Measurements from ENCODE around the gene FGFR4.

FGFR4 gene

GRCh38 chr5:177084175-177084574, 2.5 kb upstream of the FGFR4 start:
- Histone ChIP-seq H3K9me3 (ENCODE audit: insufficient read depth, low read length, severe bottlenecking) (no peaks in the 10 kb centered on the region), H3K27me3 (ENCODE audit: insufficient read depth, low read length, poor library complexity) (no peaks in the 10 kb centered on the region), H3K4me3 (ENCODE audit: low read depth in 1 of 2, low read length in 2 of 2) (no peak overlapping the region), H3K9ac (ENCODE audit: low read depth, low read length) (no peak overlapping the region), H3K79me2 (ENCODE audit: insufficient read depth, low read length) (no peaks in the 10 kb centered on the region), H3K27ac (ENCODE audit: low read length) (no peak overlapping the region), H2AFZ (ENCODE audit: low read depth, low read length) (no peak overlapping the region), H3K36me3 (ENCODE audit: insufficient read depth, low read length) (no peaks in the 10 kb centered on the region), H3K4me2 (ENCODE audit: insufficient read depth, low read length) (no peak overlapping the region), H3K4me1 (ENCODE audit: insufficient read depth, low read length) (no peaks in the 10 kb centered on the region), H4K20me1 (ENCODE audit: insufficient read depth, low read length) (no peaks in the 10 kb centered on the region)
- no peak for ATAC-seq (ENCODE audit: insufficient read depth, low read depth)
- TF ChIP-seq EZH2 (IDR thresholded peaks at IDR 0.05; ENCODE audit: borderline replicate concordance, low read depth, low read length, severe bottlenecking) = no peak
- TF ChIP-seq, protein P1, sequence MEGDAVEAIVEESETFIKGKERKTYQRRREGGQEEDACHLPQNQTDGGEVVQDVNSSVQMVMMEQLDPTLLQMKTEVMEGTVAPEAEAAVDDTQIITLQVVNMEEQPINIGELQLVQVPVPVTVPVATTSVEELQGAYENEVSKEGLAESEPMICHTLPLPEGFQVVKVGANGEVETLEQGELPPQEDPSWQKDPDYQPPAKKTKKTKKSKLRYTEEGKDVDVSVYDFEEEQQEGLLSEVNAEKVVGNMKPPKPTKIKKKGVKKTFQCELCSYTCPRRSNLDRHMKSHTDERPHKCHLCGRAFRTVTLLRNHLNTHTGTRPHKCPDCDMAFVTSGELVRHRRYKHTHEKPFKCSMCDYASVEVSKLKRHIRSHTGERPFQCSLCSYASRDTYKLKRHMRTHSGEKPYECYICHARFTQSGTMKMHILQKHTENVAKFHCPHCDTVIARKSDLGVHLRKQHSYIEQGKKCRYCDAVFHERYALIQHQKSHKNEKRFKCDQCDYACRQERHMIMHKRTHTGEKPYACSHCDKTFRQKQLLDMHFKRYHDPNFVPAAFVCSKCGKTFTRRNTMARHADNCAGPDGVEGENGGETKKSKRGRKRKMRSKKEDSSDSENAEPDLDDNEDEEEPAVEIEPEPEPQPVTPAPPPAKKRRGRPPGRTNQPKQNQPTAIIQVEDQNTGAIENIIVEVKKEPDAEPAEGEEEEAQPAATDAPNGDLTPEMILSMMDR (IDR thresholded peaks at IDR 0.05; ENCODE audit: borderline replicate concordance, extremely low read depth, low read length, poor library complexity, severe bottlenecking) = no peak
- no peak for DNase-seq

DNA sequence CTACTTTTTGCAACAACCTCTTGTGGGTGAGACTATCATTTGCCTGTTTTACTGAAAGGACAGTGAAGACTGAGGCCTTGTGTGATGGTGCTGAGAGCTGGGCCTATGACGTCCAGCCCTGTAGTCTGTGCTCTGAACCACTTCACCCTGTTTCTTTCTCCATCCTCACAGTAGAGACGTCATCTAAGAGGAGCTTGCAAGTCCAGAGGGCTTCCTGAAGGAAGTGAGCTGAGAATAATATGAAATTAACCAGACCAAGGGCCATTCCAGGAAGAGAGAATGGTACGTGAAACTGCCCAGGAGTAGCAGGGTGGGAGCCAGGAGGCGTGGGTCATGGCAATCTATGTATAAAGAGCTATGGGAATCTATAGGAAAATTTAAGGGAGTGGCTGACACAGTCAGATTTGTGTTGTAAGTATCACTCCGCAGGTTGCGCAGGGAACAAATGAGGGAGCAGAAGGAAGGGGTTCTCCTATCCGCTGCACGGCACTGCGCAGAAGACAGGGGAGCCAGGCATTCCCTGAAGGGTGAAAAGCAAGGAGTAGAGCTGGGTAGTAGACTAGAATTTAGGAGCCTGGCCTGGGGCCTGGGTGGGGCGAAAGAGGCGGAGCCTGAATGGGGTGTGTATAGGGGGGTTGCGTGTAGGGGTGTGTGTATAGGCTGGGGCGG, 596 bp upstream of the FGFR4 start:
- H3K36me3 ChIP-seq (ENCODE audit: insufficient read depth, low read length) = no peaks in the 10 kb centered on the region
- no peaks in the 10 kb centered on the region for H3K27me3 ChIP-seq (ENCODE audit: insufficient read depth, low read length, poor library complexity)
- H2AFZ ChIP-seq (ENCODE audit: low read depth, low read length) = no peak overlapping the region
- no peaks in the 10 kb centered on the region for H3K9me3 ChIP-seq (ENCODE audit: insufficient read depth, low read length, severe bottlenecking)
- no peak; the same call in 2 of the 3 replicates for ATAC-seq (ENCODE audit: insufficient read depth, low read depth)
- no peak for DNase-seq
- no peaks in the 10 kb centered on the region for H3K4me1 ChIP-seq (ENCODE audit: insufficient read depth, low read length)
- no peak overlapping the region for H3K4me2 ChIP-seq (ENCODE audit: insufficient read depth, low read length)
- no peak overlapping the region for H3K9ac ChIP-seq (ENCODE audit: low read depth, low read length)
- H3K4me3 ChIP-seq (ENCODE audit: low read depth in 1 of 2, low read length in 2 of 2) = no peak overlapping the region
- H3K27ac ChIP-seq (ENCODE audit: low read length) = no peak overlapping the region
- TF ChIP-seq, protein P1 (IDR thresholded peaks at IDR 0.05; ENCODE audit: borderline replicate concordance, extremely low read depth, low read length, poor library complexity, severe bottlenecking) = no peak
- TF ChIP-seq EZH2 (IDR thresholded peaks at IDR 0.05; ENCODE audit: borderline replicate concordance, low read depth, low read length, severe bottlenecking) = no peak
- H4K20me1 ChIP-seq (ENCODE audit: insufficient read depth, low read length) = no peaks in the 10 kb centered on the region
- H3K79me2 ChIP-seq (ENCODE audit: insufficient read depth, low read length) = no peaks in the 10 kb centered on the region

DNA sequence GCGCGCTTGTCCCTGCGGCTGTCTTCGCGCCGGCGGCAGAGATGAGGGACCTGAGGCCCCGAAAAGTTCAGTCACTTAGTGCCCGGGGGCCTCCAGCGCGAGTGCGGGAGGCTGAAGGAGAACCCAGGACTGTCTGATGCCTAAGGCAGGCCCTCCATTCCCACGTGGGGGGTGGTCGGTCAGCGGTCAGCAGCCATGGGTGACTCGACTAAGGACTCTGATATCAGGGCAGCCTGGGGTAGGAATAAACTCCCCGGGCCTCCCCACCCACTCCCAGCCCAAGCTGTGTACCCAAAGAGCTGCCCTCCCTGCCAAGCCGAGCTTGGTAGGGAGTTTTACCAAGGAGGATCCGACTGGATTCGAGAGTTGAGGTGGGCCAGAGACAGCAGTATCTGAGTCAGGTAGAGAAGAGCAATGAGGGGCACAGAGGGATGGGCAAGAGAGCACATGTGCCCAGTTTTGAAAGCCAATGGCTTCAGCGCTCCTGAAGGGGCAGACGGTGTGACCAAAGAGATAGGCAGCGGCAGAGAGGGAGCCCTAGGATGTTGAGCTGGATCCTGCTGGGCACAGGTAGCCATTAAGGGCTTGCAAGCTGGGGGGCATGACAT, 787 bp downstream of the FGFR4 start:
- no peaks in the 10 kb centered on the region for H3K4me1 ChIP-seq (ENCODE audit: insufficient read depth, low read length)
- H3K27ac ChIP-seq (ENCODE audit: low read length) = no peak overlapping the region
- H3K79me2 ChIP-seq (ENCODE audit: insufficient read depth, low read length) = no peaks in the 10 kb centered on the region
- H3K27me3 ChIP-seq (ENCODE audit: insufficient read depth, low read length, poor library complexity) = peaks cover 5% of the 10 kb centered on the region
- no peaks in the 10 kb centered on the region for H3K9me3 ChIP-seq (ENCODE audit: insufficient read depth, low read length, severe bottlenecking)
- no peak overlapping the region for H3K4me3 ChIP-seq (ENCODE audit: low read depth in 1 of 2, low read length in 2 of 2)
- H3K36me3 ChIP-seq (ENCODE audit: insufficient read depth, low read length) = no peaks in the 10 kb centered on the region
- H3K4me2 ChIP-seq (ENCODE audit: insufficient read depth, low read length) = no peak overlapping the region
- DNase-seq = no peak
- H3K9ac ChIP-seq (ENCODE audit: low read depth, low read length) = no peak overlapping the region
- no peaks in the 10 kb centered on the region for H4K20me1 ChIP-seq (ENCODE audit: insufficient read depth, low read length)
- no peak overlapping the region for H2AFZ ChIP-seq (ENCODE audit: low read depth, low read length)
- TF ChIP-seq EZH2 (IDR thresholded peaks at IDR 0.05; ENCODE audit: borderline replicate concordance, low read depth, low read length, severe bottlenecking) = no peak
- TF ChIP-seq, protein P1 (IDR thresholded peaks at IDR 0.05; ENCODE audit: borderline replicate concordance, extremely low read depth, low read length, poor library complexity, severe bottlenecking) = no peak
- no peak for ATAC-seq (ENCODE audit: insufficient read depth, low read depth)
